Suppressor macrophage (primary cell): ENCODE data around the gene UTS2R.
A peak's percentile ranks its signal among the peaks of the same experiment; 100 is the strongest.
"Not testable (repeated sequence)": the region's sequence is repeated elsewhere in the genome, so short reads cannot be mapped to it uniquely, and the experiment has no call there.

Source experiments
- DNase-seq, 4 experiments: peaks; one replicate each; pipeline ENCODE4 v3.0.0-alpha.2; 2020 to 2022

The UTS2R gene

GRCh38 chr17:82408288-82408937 lies 36.8 kb downstream of the UTS2R start:
- no peak for DNase-seq

- no peak for DNase-seq
Measured at GRCh38 chr17:82408938-82409318, 37.4 kb downstream of the UTS2R start.

GRCh38 chr17:82410014-82410716 lies 38.6 kb downstream of the UTS2R start:
- DNase-seq: no peak

GRCh38 chr17:82411396-82412053 lies 40.0 kb downstream of the UTS2R start:
- DNase-seq: no peak

GRCh38 chr17:82412081-82412480 lies 40.5 kb downstream of the UTS2R start:
- not testable (repeated sequence) for DNase-seq

- DNase-seq: no peak
Measured at GRCh38 chr17:82412535-82413520, 41.3 kb downstream of the UTS2R start.

- DNase-seq: peak; percentile 81 to 91 (median 86)
Measured at GRCh38 chr17:82414548-82415281, 43.1 kb downstream of the UTS2R start.

GRCh38 chr17:82415336-82415735 lies 43.8 kb downstream of the UTS2R start:
- DNase-seq: no peak

GRCh38 chr17:82415786-82416185 lies 44.2 kb downstream of the UTS2R start:
- no peak for DNase-seq

- no peak for DNase-seq
Measured at GRCh38 chr17:82416264-82416663, 44.7 kb downstream of the UTS2R start.

- peak in 3 of 4 experiments; percentile 18 to 27 (median 22) for DNase-seq
Measured at GRCh38 chr17:82416771-82417170, 45.2 kb downstream of the UTS2R start.

GRCh38 chr17:82418001-82418986 lies 46.7 kb downstream of the UTS2R start, which contains the start of the genes HEXD and OGFOD3:
HEXD (plus strand) TSS chr17:82418347; CDS start chr17:82419800, 1,453 bp downstream.
OGFOD3 (minus strand) TSS chr17:82418586; CDS start chr17:82418485, 101 bp downstream.
- DNase-seq: peak; percentile 88 to 96 (median 93)

GRCh38 chr17:82419540-82419939 lies 48.0 kb downstream of the UTS2R start:
- peak in 2 of 4 experiments; percentile 25 to 52 for DNase-seq

GRCh38 chr17:82424001-82424862 lies 52.7 kb downstream of the UTS2R start:
- peak; percentile 79 to 86 (median 82) for DNase-seq

GRCh38 chr17:82424863-82425159 lies 53.2 kb downstream of the UTS2R start:
- DNase-seq: no peak
